ENCODE measurements around the gene NDUFAF5.

- TF ChIP-seq CTCF (IDR thresholded peaks at IDR 0.05 in 8 of 11, conservative IDR thresholded peaks at IDR 0.05 in 3 of 11) (no peak), POLR2AphosphoS5 (IDR thresholded peaks at IDR 0.05) (no peak), POLR2A (IDR thresholded peaks at IDR 0.05) (no peak)
Observed at GRCh38 chr20:13840093-13840465, 55.3 kb downstream of the NDUFAF5 start.
